Fibroblast of mammary gland (primary cell): Measurements from ENCODE around the gene PPP2R5E.

Source experiments
- DNase-seq: peaks from one replicate; pipeline ENCODE4 v3.0.0-alpha.2; 2010; ENCODE audit warnings: low read depth
- H3K4me3 ChIP-seq: 2 replicates; pipeline ENCODE4 v1.5.1; 2011; ENCODE audit warnings: low read depth, mild to moderate bottlenecking, low read length, moderate library complexity; ENCODE audit not compliant: control insufficient read depth
- TF ChIP-seq, protein P1 (sequence below): conservative IDR thresholded peaks from 2 replicates; pipeline ENCODE4 v1.5.1; 2011; ENCODE audit warnings: low read depth, low read length, inconsistent platforms; ENCODE audit not compliant: control insufficient read depth, insufficient read depth

Gene PPP2R5E

GRCh38 chr14:63467440-63468072 lies 75.6 kb downstream of the PPP2R5E start:
- no peak overlapping the region for H3K4me3 ChIP-seq
- TF ChIP-seq, protein P1, sequence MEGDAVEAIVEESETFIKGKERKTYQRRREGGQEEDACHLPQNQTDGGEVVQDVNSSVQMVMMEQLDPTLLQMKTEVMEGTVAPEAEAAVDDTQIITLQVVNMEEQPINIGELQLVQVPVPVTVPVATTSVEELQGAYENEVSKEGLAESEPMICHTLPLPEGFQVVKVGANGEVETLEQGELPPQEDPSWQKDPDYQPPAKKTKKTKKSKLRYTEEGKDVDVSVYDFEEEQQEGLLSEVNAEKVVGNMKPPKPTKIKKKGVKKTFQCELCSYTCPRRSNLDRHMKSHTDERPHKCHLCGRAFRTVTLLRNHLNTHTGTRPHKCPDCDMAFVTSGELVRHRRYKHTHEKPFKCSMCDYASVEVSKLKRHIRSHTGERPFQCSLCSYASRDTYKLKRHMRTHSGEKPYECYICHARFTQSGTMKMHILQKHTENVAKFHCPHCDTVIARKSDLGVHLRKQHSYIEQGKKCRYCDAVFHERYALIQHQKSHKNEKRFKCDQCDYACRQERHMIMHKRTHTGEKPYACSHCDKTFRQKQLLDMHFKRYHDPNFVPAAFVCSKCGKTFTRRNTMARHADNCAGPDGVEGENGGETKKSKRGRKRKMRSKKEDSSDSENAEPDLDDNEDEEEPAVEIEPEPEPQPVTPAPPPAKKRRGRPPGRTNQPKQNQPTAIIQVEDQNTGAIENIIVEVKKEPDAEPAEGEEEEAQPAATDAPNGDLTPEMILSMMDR = no peak
- no peak for DNase-seq

- TF ChIP-seq, protein P1 = no peak
- DNase-seq = peak; percentile 51
- H3K4me3 ChIP-seq = no peak overlapping the region
Observed at GRCh38 chr14:63465347-63465746, 77.8 kb downstream of the PPP2R5E start.

- TF ChIP-seq, protein P1 = no peak
- no peak overlapping the region for H3K4me3 ChIP-seq
- DNase-seq = no peak
Observed at GRCh38 chr14:63460680-63461369, 82.4 kb downstream of the PPP2R5E start.

- no peak for DNase-seq
- no peak overlapping the region for H3K4me3 ChIP-seq
- TF ChIP-seq, protein P1 = no peak
Observed at GRCh38 chr14:63459738-63460137, 83.4 kb downstream of the PPP2R5E start.

DNA sequence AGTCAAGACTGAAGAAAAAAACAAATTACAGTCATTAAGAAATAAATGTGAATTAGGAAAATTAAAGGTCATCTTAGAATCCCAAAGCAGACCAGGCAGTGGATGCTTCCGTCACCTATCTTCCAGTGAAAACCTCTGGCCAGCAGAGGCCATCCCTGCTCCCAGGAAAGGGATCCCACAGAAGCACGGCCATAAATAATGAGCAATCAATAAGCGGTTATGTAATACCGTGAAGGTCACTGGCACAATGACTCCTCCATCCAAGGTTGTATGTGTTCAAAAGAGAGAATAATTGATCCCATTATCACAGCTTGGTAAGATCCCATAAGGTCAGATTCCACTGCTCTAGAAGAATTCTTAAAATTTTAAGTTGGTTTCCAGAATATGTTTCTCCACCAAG lies 85.7 kb downstream of the PPP2R5E start:
- TF ChIP-seq, protein P1 = no peak
- no peak overlapping the region for H3K4me3 ChIP-seq
- DNase-seq = no peak

DNA sequence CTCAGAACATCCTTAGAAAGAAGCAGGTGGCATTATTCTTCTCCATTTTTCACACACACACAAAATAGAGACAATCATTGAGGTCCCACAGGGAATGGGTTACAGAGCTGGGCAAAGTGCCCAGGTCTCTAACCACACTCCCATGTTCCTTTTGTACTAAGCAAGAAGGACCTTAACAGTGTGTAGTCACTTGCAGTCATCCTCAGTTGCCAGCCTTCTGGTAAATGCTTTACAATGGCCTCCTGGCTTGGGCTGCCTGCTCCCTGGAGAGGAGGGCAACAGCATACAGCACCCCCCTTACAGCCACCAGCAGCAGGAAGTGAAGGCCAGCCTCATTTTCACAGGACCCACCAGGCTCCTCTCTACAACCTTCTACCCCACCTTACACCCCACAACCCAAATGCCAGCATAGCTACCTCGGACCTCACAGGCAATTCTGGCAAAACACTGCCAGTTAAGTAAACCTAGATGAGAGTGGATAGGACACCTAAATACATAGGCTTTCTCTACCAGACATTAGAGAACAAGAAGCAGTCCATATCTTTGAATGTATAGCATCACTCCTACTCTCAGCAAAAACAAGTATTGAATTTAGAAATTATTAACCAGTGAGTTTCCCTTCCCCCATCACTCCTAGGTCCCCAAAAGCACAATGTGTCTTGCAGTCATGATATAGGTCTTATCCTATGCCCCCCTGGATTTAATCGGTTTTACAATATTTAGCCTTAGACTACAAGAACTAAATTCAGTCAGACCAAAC lies 88.1 kb downstream of the PPP2R5E start:
- TF ChIP-seq, protein P1 = no peak
- H3K4me3 ChIP-seq = no peak overlapping the region
- DNase-seq = peak; percentile 68
